Stimulated activated naive CD4-positive, alpha-beta T cell treated with Interleukin-2 at 50 U/mL for 16 hours (primary cell): ENCODE data around the gene SLC6A6.

Experiments used
- DNase-seq: peaks from one replicate; lab custom pipeline; 2025; lab: John Stamatoyannopoulos, UW

SLC6A6 gene

DNA sequence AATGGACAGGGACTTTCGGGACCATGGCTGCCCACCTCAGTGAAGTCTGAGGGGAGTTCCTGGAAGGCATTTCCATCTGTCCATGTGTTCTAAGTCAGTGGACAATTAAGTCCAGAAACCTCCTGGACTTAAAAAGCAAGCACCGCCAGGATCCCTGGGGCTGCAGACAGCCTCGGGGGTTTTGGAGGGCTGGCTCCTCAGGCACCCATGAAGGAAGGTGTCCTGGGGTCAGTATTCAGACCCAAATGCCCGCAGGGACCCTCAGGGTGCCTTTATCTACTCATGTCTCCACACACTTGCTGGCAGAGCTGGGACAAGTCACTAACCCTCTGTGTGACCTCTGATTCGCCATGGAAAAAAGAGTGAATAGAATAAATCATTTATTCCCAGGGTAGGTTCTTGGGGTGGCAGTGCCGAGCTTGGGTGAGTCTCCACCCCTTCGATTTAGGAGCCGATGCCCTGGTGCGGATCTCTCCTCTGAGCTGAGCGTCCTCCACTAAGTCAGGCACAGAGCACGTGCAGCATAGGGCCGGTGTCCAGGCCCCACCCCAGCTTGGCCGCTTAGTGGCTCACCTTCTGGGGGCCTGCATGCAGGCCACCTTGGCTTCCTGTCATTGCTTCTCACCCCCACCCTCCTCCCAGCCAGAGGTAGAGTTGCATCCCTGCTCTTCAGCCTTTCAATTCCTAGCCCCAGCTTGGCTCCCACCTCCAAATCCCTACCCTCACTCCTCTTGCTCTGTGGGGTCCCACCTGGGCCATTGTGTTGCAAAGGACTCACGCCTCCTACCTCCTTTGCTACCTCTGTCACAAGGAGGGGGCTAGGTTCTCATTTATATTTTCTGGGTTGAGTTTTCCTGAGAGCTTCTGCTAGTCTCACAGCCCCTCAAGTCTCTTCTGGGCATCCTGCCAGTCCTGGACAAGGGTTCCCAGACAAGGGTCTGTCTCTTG lies 19.9 kb downstream of the SLC6A6 start:
- DNase-seq: no peak

DNA sequence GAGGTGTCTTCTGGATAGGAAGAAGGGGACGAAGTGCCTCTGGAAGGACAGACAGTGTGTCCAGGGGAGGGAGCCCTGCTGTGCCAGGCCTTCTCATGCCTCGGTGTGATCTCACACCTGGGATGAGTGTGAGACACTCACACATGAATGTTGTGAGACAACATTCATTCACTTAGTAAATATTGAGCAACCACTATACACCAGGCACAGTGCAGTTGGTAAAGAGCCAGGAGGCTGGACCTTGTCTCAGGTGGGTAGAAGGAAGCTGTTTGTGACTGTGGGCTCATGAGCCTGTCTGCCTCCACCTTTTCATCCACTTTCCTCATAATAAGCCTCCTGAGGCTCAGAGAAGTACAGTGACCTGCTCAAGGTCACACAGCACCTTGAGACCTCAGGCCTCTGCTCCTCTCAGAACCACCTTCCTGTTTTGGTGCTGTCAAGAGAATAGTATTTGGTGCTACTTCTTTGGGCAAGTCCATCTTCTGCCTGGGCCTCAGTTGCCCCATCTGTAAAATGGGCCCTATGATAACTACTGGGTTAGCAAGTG lies 20.9 kb downstream of the SLC6A6 start:
- DNase-seq: no peak

DNA sequence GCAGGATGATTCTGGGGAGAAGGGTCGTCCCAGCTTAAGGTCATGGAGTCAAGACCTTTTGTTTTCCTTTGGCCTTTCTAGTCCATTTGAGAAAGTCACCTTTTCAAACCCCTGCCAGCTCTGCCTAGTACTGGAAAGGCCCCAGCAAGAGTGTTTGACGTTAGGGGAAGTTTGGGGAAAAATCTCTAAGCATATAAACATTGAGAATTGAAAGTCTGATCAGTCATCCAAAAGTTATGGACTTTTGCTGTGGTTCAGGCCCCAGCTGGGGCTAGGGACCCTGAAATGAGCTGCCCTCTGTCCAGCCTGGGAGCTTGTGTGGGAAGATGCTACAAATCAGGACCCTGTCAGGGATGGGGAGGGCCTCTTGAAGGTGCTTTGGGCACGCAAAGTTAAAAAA lies 21.6 kb downstream of the SLC6A6 start:
- no peak for DNase-seq

DNA sequence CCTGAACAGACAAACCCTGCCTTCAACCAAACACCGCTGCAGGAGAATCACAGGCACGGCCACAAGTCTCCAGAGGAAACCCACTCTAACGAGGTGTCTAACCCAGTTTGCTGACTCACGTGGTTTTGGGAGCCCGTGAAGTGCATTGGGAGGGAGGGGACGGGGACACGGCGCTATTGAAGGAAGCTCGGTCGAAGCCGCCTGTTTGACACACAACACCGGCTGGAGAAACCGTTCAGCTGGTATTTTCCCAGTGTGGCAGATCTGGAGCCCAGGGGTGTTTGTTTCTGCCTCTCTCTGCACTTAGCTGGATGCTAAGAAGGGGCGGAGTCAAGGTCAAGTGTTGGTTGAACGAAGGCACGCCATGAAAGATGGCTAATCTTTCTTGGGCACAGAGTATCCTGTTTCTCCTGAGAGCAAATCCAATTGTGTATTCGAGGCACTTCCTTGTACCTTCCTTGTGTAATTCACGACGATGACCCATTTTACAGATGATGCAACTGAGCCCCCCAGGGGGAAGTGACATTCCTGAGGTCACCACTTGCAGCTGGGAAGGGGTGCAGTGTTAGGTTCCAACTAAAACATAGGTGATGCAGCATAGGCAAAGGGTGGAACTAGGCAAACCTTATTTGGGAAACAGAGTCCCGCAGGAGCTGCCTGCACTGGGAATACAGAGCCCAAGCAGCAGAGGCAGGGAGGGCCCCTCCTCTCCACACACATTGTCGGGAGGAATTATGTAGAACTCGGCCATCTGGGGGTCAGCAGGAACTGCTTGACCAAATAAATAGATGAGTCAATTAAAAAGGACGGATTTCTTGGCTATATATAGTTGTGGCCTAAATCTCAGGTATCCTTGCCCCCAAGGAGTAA lies 22.5 kb downstream of the SLC6A6 start:
- peak; percentile 20 for DNase-seq

DNA sequence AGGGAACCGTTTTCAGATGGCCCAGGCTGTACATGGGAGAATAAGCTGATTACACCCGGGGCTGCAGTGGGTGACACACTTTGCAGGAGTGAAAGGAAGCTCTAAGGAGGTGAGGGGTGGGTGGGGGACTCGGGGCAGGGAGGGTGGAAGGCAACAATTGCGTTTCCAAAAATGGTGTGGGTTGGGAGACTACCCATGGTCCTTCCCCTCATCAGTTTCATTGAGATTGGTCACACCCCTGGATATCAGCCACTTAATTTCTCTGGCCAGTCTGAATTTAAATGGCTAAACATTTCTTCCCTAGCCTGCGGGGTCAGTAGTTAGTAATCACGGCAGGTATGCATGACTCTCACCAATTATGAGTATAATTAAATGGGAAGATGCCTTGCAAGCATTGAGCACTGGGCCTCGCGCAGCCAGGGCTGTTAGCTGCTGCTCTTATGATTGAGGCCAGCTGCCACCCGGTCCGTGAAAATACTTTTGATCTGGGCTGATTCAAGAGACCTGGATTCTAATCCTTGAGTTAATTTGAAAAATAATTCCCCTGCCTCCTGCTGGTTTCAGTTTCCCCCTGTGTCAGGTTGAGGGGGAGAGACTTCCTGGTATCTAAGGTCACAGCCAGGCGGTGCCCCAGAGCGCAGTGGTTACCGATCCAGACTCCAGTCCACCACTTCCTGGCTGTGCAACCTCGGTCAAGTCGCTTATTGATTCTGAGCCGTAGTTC lies 23.3 kb downstream of the SLC6A6 start:
- DNase-seq: no peak

DNA sequence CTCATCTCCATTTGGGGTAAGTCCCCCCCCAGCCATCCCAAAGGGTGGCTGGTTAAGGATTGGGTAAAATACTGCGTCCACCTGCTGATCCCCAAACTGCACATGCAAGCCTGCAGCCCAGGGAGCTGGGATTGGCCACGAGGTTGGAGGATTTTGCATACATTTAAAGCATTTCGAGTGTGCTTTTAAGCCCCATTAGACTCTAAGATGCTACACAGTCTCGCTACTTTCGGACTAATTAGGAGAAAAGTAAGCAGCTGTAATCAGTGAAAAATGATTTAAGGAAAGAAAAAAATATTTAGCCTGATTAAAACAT lies 23.9 kb downstream of the SLC6A6 start:
- DNase-seq: no peak

DNA sequence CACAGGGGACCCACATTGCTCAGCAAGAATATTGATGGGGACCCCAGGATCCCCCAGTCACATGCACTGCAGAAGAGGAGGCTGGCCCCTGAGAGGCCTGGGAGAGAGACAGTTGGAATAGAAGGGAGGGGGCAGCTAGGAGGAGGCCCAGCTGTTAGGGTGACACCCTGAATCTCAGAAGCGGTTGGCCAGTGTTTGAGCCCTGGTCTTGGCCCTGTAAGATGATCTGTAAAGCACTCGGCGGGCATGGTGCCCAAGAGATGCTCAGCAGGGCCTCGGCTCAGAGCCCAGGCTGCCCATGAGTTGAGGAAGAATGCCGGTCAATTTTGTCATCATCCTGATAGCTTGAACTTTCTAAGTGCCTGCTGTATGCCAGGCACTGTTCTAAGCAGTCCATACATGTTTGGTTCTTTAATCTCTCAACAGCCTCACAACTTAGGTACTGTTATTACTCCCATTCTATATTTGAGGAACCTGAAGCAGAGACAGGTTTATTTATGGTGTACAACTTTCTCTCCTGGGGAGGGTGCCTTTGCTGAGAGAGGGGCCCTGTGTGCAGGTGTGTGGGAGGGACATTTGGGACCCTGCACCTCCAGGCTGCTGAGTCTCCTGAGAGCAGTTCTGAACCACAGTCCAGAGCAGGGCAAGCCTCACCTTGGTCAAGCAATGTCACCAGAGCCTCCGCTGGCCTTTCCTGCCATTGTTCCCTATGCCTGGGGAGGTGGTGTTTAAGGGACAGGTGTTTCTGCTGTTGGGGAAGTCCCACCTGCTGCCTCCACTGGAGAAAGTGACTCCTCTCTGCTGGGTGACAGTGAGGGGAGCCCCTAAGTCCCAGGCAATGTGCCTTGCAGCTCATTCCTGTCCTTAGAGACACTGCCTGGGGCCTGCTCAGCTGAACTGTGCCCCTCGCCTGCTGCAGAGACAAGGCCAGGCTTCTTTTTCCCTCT lies 26.0 kb downstream of the SLC6A6 start:
- peak; percentile 12 for DNase-seq

DNA sequence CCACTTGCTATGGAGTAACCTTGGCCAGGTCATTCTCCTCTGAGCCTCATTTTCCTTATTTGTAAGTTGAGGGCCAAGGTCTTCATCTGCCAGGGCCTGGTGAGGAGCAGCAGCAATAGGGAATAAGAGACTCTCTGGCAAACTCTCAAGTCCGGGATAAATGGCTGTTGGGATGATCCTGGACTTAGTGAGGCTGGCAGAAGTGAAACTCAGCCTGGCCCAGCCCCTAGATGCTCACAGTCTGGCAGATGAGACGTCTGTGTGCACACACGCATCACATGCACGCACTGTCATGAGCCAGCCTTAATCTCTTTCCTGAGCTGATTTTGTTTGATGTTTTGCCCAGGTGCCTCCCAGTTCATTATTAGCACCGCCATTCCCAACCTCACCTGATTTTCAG lies 26.8 kb downstream of the SLC6A6 start:
- no peak for DNase-seq

DNA sequence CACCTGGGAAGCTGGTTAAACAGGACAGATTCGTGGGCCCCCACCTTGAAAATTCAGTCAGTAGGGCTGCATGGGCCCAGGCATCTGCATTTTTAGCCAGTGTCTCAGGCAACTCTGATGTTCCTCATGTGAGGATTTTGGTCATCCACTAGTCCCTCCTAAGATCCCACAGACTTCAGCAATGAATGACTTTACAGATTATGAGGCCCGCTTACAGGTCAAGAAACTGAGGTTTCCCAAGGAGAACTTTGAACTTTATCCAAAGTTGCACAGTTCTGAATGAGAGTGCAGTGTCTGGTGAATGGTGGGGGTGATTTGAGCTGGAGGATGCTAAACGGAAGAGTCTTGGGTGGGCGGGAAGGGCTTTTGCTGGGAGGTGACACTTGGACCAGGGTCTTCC lies 27.2 kb downstream of the SLC6A6 start:
- DNase-seq: no peak

DNA sequence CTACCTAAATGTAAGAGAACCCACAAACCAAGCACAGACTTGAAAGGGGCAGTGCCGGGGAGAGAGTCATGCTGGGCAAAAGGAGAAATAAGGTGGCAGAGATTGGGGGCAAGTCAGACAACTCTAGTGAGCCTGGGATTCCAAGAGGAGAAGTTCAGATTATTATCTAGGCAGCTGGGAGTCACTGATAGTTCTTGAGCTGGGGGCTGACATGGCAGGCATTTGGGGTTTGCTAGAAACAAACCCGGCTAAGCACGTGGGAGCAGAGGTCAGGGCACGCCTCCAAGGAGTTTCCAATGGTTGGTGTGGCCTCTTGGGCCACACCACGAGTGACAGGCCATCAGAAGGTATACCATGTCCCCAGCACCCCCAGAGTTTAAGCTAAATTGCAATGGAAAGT lies 27.6 kb downstream of the SLC6A6 start:
- no peak for DNase-seq

DNA sequence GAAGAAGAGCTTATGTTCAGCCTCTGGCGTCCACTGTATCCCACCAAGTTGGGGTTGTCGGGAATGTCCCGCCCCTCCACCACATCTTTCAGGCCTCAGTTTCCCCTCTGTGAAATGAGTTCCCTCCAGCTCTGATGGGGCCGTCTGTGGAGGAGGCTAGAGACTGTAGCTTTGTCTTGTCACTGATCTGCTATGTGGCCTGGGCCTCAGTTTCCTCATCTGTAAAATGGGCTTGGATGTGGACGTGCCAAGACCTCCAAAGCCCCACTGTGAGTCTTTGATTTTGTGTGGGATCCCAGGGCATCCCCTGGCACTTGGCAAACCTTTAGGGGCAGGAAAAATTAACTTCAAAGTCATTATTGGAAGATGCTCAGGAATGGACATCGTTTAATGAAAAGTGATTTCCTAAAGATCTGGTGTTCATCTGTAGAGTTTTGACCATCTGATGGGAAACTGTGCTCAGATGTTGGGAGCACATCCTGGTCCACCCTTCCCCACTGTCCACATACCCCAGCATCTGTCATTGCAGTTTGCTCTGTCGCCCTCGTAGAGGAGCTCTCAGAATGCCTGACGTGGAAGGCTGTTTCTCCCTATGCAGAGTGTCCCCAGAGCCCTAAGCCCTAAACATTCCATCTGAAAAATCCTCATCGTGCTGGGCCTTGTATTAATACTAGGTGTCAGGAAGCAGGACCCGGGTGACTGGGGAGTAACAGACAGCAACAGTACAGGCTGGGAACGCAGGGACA lies 28.5 kb downstream of the SLC6A6 start:
- no peak for DNase-seq

DNA sequence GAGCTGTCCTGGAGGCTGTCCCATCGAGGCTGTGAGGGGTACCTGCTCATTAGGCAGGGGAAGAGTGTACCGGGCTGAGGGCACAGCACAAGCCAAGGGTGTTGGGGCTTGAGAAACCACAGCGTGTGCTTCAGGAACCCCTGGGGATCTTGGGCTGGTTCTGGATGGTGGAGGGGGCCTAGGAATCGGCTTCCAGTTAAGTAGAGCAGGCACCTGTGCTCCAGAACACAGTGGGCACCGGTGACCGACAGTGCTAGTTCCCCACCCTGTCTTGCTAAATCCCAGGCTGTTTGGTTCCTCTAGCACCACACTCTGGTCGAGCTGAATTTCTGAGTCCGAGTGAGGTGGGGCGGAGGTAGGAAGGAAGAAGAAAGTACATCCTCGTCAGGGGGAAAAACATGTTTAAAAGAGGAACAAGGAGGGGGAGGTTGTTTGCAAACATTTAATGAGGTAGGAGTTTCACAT lies 29.1 kb downstream of the SLC6A6 start:
- peak; percentile 40 for DNase-seq

DNA sequence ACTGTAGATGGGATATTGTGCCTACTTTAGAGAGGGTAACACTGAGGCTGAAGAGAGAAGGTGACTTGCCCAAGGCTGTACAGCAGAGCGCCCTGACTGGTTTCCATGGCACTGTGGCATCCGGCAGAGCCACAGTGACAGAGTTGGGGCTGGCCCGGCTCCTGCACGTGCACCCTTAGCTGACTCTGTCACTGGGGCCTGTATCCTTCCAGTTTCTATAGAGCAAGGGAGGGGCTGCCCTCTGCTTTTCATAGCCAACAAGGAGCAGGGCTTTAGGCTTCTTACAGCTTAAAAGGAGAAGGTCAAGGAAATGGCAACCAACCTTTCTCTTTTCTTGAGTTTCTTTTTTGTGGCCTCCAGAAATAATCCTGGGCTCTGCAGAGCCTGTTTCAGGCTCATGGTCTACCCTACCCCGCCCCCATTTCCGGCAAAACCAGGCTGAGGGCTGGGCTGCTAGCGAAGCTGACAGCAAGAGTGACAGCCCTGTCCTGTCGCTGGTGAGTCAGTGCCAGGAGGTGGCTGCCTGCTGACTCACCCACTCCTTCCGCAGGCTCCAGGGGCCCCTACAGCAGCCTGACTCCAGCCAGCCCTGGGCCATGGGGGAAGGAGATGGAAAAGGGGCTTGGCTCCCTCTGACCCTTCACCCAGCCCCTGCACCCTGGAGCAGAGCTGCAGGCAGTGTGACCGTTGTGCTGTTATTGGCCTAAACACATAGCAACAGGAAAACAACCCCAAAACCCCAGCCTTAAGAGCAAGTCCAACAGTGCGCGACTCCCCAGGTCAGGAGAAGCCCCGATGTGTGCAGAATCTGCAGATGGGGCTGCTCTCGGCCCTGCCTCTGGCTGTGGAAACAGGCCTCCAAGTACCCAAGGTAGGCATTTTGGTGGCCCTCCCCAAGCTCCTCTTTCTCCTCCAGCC lies 29.8 kb downstream of the SLC6A6 start:
- DNase-seq: peak; percentile 95

DNA sequence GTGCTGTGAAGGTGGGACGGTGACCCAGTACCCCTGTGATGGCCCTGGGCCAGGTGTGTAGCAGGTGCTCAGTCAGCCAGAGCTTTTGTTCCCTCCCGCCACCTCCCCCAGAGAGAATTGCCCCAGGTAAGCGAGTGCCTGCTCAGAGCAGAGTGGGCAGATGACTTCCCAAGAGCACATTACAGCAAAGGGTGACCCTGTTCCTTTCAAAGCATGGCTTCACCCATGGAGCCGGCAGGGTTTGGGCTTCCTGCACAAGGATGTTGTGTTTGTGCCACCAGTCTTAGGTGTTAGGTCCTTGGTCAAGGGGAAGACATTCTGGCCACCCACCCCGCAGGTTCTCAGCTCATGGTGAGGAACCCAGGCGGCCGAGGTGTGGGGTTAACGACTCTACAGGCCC lies 30.7 kb downstream of the SLC6A6 start:
- DNase-seq: no peak

DNA sequence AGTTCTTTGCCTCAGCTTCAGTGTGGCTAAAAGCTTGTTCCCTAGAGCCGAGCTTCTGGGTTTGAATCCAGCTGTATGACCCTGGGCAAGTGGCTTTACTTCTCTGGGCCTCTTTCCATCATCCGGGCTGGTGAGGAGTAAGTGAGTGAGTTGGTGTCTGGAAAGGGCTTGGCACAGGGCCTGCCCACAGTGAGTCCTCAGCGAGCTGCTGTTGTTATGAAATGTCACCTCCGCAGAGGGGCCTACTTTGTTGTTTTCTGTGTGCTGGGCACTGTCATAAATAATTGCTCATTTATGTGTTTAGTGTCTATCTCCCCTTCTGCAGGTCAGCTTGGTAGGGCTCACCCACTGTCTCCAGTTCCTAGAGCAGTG lies 31.7 kb downstream of the SLC6A6 start:
- DNase-seq: peak; percentile 18

DNA sequence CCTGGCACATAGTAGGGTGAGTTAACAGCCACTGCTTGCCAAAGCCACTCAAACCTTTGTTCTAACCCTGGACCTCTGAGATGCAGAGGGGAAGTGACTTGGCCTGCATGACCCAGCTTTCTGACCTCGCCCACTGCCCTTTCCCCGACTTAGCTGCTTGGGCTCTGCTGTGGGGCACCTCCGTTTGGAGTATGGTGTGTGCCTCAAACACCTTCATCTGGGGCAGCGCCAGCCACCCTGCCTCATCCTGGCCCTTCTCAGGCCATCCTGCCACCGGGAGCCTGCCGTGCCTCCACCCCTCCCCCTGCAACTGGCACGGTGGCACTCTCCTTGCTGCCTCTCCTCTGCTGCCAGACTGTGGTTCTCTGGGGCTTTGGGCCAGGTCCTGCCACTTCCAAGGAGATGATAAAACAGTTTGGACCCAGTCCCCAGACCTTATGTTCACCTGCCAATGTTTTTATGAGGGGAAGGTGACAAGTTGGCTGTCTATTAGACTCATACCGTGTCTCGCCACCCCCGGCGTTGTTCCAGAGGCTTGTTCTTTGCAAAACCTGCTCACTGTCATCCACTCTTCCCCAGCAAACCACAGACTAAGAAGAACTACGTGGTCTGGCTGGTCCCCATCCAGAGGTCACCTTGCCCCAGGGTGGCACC lies 32.2 kb downstream of the SLC6A6 start:
- no peak for DNase-seq

DNA sequence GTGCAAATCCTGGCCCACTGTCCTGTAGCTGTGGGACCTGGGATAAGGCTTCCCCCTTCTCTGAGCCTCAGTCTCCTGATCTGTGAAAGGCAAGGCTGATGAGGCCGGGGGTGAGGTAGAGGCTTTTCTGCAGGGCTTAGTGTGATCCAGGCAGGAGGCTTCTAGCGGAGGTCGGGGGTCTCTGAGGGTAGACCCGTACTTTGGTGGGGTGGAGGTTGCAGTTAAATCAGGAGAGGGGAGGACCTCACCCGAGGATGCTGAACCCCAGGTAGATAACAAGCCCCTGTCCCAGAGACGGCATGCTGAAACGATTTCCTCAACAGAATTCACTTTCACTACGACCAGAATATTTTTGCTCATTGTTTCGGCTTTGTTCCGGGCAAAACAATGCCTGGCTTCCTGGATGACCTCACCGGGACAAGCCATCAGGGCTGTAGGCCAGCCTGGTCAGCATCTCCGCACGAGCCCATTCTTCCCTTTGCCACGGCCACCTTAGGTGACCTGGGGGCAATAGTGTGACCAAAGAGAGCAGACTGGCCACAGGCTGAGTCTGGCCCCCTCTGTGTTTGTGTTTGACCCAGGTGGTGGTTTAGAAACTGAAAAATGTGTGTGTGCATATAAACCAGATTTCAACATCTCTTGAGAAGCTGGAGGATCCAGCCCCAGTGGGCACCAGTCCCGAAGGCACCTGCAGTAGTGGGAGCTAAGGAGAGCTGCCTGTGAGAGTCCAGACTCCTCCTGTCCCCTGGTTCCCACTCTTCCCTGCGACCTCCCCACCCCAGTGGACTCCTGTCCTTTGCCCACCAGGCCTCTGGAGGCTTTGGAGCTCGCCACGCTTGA lies 33.0 kb downstream of the SLC6A6 start:
- DNase-seq: no peak

DNA sequence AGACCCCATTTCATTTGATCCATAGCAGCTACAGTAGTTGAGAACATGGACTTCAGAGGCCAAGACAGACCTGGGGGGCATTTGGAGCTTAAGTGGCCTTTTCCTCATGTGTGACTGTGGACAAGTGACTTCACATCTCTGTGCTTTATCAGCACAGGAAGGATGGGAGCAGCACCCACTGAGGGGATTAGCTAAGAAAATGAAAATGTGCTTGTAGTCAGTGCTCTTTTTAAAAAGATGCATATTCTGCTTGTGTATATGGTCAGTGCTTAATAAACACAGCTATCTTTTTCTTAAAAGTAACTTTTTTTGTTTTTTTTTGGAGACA lies 34.5 kb downstream of the SLC6A6 start:
- DNase-seq: no peak
